Ovary (tissue), 9 donors: Measurements from ENCODE around the gene C9orf50. TPM values are rescaled to one million over a fixed set of nuclear protein-coding genes. Genes with fewer than 3 reads are reported as not detected.
A peak's percentile ranks its signal among the peaks of the same experiment; 100 is the strongest.
"Not testable (repeated sequence)": the region's sequence is repeated elsewhere in the genome, so short reads cannot be mapped to it uniquely, and the experiment has no call there.

ENCODE experiments used
- DNase-seq, 5 donors: peaks; one replicate each; pipeline ENCODE4 v3.0.0-alpha.2; 2019 to 2020
- H3K27ac ChIP-seq, 2 donors: fragments of 200-600 bp; one replicate each; pipeline versions ENCODE4 v1.5.1 to v1.8.0; 2019 to 2022
- H3K27me3 ChIP-seq: fragments of 200-600 bp; one replicate; pipeline ENCODE4 v1.8.0; 2022
- H3K36me3 ChIP-seq: fragments of 200-600 bp; sonication (generic); one replicate; pipeline ENCODE4 v1.5.1; 2019
- H3K4me1 ChIP-seq: one replicate; pipeline ENCODE4 v1.8.1; 2013; ENCODE audit warnings: mild to moderate bottlenecking, moderate library complexity; ENCODE audit not compliant: insufficient read depth
- H3K4me3 ChIP-seq: fragments of 200-600 bp; sonication (generic); one replicate; pipeline ENCODE4 v1.5.1; 2017
- H3K9me3 ChIP-seq, 2 donors: fragments of 200-600 bp in 1 of 2; sonication (generic) in 1 of 2; one replicate each; pipeline versions ENCODE4 v1.5.1 to v1.8.1; 2013 to 2019; ENCODE audit warnings: mild to moderate bottlenecking in 1 of 2, moderate library complexity in 1 of 2
- CTCF ChIP-seq, 3 donors: fragments of 450-650 bp in 2 of 3; fragments of 200-600 bp in 1 of 3; IDR thresholded peaks; one replicate each; pipeline versions ENCODE4 v1.5.1 to v1.8.0; 2016 to 2022; ENCODE audit warnings: antibody characterized with exemption in 3 of 3, mild to moderate bottlenecking in 1 of 3
- EP300 ChIP-seq: sonication (generic); formaldehyde crosslinking; IDR thresholded peaks from one replicate; pipeline ENCODE4 v1.6.1; 2017; ENCODE audit warnings: antibody characterized with exemption
- POLR2A ChIP-seq: fragments of 450-650 bp; IDR thresholded peaks from one replicate; pipeline ENCODE4 v1.6.1; 2017; ENCODE audit warnings: antibody characterized with exemption, mild to moderate bottlenecking, moderate library complexity
- WGBS, 3 donors: extraction: QIAGEN DNeasy Blood & Tissue Kit in 1 of 3; methylation state at CpG; one replicate each; pipeline versions ENCODE4 v1.1.5 to v1.1.7; 2013 to 2017; 5-methylcytosine and 5-hydroxymethylcytosine counted together
- intact Hi-C, 4 donors: fragments of 100-400 bp; cut with DNase I; formaldehyde crosslinking; loops; one replicate each; pipeline versions ENCODE4 v1.11.0 to v1.15.1; 2022 to 2023
- polyA plus RNA-seq, 2 donors: library from polyadenylated mRNA; stranded (reverse); fragments of 200-250 nt in 1 of 2; fragments of 350-450 nt in 1 of 2; fragmentation: Illumina TruSeq in 1 of 2; extraction: RNeasy Lipid Tissue Mini Kit (QIAGEN cat#74804) in 1 of 2; gene quantifications; one replicate each; pipeline ENCODE4 v1.2.3, GENCODE V29; 2013 to 2014
- total RNA-seq, 7 donors: library from RNA; depleted of rRNA in 2 of 7; stranded (reverse); fragments of >200 nt in 2 of 7; fragmentation: NEBNext Ultra II Directional in 3 of 7; extraction: Animal tissue kit (Norgen Biotek cat#: 25700) in 3 of 7; gene quantifications; one replicate each; pipeline versions ENCODE4 v1.1.0 to v1.2.4, GENCODE V29; 2016 to 2023
- donor health status: DM: no; HTN: no; CAD: no; lungs with moderate emphysema.
- donor health status: DM: no; HTN: no; CAD: no.
- donor health status: Bipolar disorder and iron deficiency.
- donor health status: DM: yes; HTN: yes; CAD: no.
- donor health status: DM: no; HTN: no; CAD: no.
- donor health status: DM: yes; HTN: yes; CAD: no.

Gene C9orf50
- total and polyA plus RNA-seq, 9 donors, result 0.07 to 1.1 (median 0.30) TPM; not detected in 6

- no peak for TF ChIP-seq CTCF (IDR thresholded peaks at IDR 0.05)
- TF ChIP-seq POLR2A, result no peak
- no peak for TF ChIP-seq EP300
- no peak overlapping the region for H3K27ac ChIP-seq
- 54 to 62% (median 60%) methylated on average over 9 of the region's 9 CpGs for WGBS, 3 donors
- H3K36me3 ChIP-seq, result no peaks in the 10 kb centered on the region
- intact Hi-C loops, result no loop called here
- DNase-seq, result peak in 1 of 5 donors; percentile 18
- H3K9me3 ChIP-seq, result no peaks in the 10 kb centered on the region
- no peak overlapping the region for H3K4me3 ChIP-seq
- no peaks in the 10 kb centered on the region for H3K27me3 ChIP-seq
- peaks cover 7% of the 10 kb centered on the region for H3K4me1 ChIP-seq
These were observed 16.2 kb upstream of the C9orf50 start for GRCh38 chr9:129637102-129637501.

GRCh38 chr9:129636343-129636742 is 15.4 kb upstream of the C9orf50 start:
- 89 to 91% (median 89%) methylated on average over 10 of the region's 10 CpGs for WGBS, 3 donors
- intact Hi-C loops, H3K4me3 ChIP-seq, H3K4me1 ChIP-seq, H3K9me3 ChIP-seq, H3K36me3 ChIP-seq, DNase-seq, H3K27me3 ChIP-seq, H3K27ac ChIP-seq: not testable (repeated sequence)

- Histone ChIP-seq H3K36me3 (no peaks in the 10 kb centered on the region), H3K9me3 (no peaks in the 10 kb centered on the region), H3K27ac (no peak overlapping the region), H3K27me3 (no peaks in the 10 kb centered on the region), H3K4me1 (peaks cover 3% of the 10 kb centered on the region), H3K4me3 (no peak overlapping the region)
- TF ChIP-seq EP300, result no peak
- TF ChIP-seq CTCF (IDR thresholded peaks at IDR 0.05), result no peak
- TF ChIP-seq POLR2A, result no peak
- intact Hi-C loops, result no loop called here
- peak in 1 of 5 donors; percentile 17 for DNase-seq
- 86 to 89% (median 87%) methylated on average over 34 of the region's 34 CpGs for WGBS, 3 donors
These were observed 14.5 kb upstream of the C9orf50 start for GRCh38 chr9:129635099-129636065.

GRCh38 chr9:129633848-129634247 is 12.9 kb upstream of the C9orf50 start:
- no peak for DNase-seq
- no peaks in the 10 kb centered on the region for H3K9me3 ChIP-seq
- WGBS, 3 donors, result 72 to 74% (median 73%) methylated on average over 13 of the region's 13 CpGs
- no peak overlapping the region for H3K4me3 ChIP-seq
- H3K27ac ChIP-seq, result no peak overlapping the region
- H3K4me1 ChIP-seq, result peaks cover 2% of the 10 kb centered on the region
- TF ChIP-seq EP300 (no peak), POLR2A (no peak), CTCF (IDR thresholded peaks at IDR 0.05) (no peak)
- no peaks in the 10 kb centered on the region for H3K27me3 ChIP-seq
- intact Hi-C loops, result no loop called here
- no peaks in the 10 kb centered on the region for H3K36me3 ChIP-seq

GRCh38 chr9:129633207-129633606 is 12.3 kb upstream of the C9orf50 start:
- WGBS, 3 donors, result 80 to 89% (median 88%) methylated on average over 4 of the region's 4 CpGs
- H3K4me1 ChIP-seq, result peaks cover 2% of the 10 kb centered on the region
- H3K27ac ChIP-seq, result no peak overlapping the region

More at GRCh38 chr9:129633207-129633606, 12.3 kb upstream of the C9orf50 start:
- Histone ChIP-seq H3K36me3 (no peaks in the 10 kb centered on the region), H3K9me3 (no peaks in the 10 kb centered on the region), H3K27me3 (no peaks in the 10 kb centered on the region), H3K4me3 (no peak overlapping the region)
- TF ChIP-seq CTCF (IDR thresholded peaks at IDR 0.05), result no peak
- TF ChIP-seq POLR2A, result no peak
- TF ChIP-seq EP300, result no peak
- DNase-seq, result no peak
- intact Hi-C loops, result no loop called here
